ENCODE data around the gene PAQR3.

Gene PAQR3

GRCh38 chr4:78960926-78961325, 21.7 kb upstream of the PAQR3 start:
- TF ChIP-seq CTCF (IDR thresholded peaks at IDR 0.05; ENCODE audit: borderline replicate concordance, insufficient read depth, low read depth, low read length), result no peak
- H3K4me3 ChIP-seq (ENCODE audit: low read depth, low read length), result no peak overlapping the region

GRCh38 chr4:78956975-78957374, 17.7 kb upstream of the PAQR3 start:
- no peak for TF ChIP-seq CTCF (IDR thresholded peaks at IDR 0.05; ENCODE audit: borderline replicate concordance, insufficient read depth, low read depth, low read length)

GRCh38 chr4:78953769-78954666, 14.8 kb upstream of the PAQR3 start:
- H3K4me3 ChIP-seq (ENCODE audit: low read depth, low read length), result no peak overlapping the region
- TF ChIP-seq CTCF (IDR thresholded peaks at IDR 0.05; ENCODE audit: borderline replicate concordance, insufficient read depth, low read depth, low read length), result peak; percentile 53; the same call in 1 of the 2 replicates

More at GRCh38 chr4:78956975-78957374, 17.7 kb upstream of the PAQR3 start:
- H3K4me3 ChIP-seq (ENCODE audit: low read depth, low read length), result no peak overlapping the region

GRCh38 chr4:78953231-78953630, 14.0 kb upstream of the PAQR3 start:
- no peak overlapping the region for H3K4me3 ChIP-seq (ENCODE audit: low read depth, low read length)
- no peak for TF ChIP-seq CTCF (IDR thresholded peaks at IDR 0.05; ENCODE audit: borderline replicate concordance, insufficient read depth, low read depth, low read length)

GRCh38 chr4:78951862-78952472, 12.7 kb upstream of the PAQR3 start:
- peak; percentile 41 for TF ChIP-seq CTCF (IDR thresholded peaks at IDR 0.05; ENCODE audit: borderline replicate concordance, insufficient read depth, low read depth, low read length)

GRCh38 chr4:78949735-78950134, 10.5 kb upstream of the PAQR3 start:
- no peak overlapping the region for H3K4me3 ChIP-seq (ENCODE audit: low read depth, low read length)
- no peak for TF ChIP-seq CTCF (IDR thresholded peaks at IDR 0.05; ENCODE audit: borderline replicate concordance, insufficient read depth, low read depth, low read length)

More at GRCh38 chr4:78951862-78952472, 12.7 kb upstream of the PAQR3 start:
- H3K4me3 ChIP-seq (ENCODE audit: low read depth, low read length), result no peak overlapping the region

All from GM12875 (cell line).